Right cardiac atrium (tissue), 5 donors: ENCODE results near the gene GNA15. TPM values are rescaled to one million over a fixed set of nuclear protein-coding genes. Genes with fewer than 3 reads are reported as not detected.
A peak's percentile ranks its signal among the peaks of the same experiment; 100 is the strongest.
"Not testable (repeated sequence)": the region's sequence is repeated elsewhere in the genome, so short reads cannot be mapped to it uniquely, and the experiment has no call there.

Source experiments
- ATAC-seq, 2 donors: fragments of 200-7000 bp; cut with Tn5 transposase; one replicate each; pipeline versions ENCODE4 v1.8.0 to v1.9.1; 2020; ENCODE audit warnings: moderate library complexity in 2 of 2, mild to moderate bottlenecking in 1 of 2
- DNase-seq, 3 donors: peaks; one replicate each; pipeline ENCODE4 v3.0.0-alpha.2; 2020
- H3K27ac ChIP-seq: one replicate; pipeline ENCODE4 v1.5.1; 2013; ENCODE audit warnings: mild to moderate bottlenecking, low read length, control low read depth, moderate library complexity
- H3K27me3 ChIP-seq: one replicate; pipeline ENCODE4 v1.6.1; 2013; ENCODE audit not compliant: control insufficient read depth, insufficient read depth
- H3K4me1 ChIP-seq: one replicate; pipeline ENCODE4 v1.6.1; 2013; ENCODE audit warnings: low read length; ENCODE audit not compliant: control insufficient read depth, insufficient read depth
- H3K4me3 ChIP-seq: one replicate; pipeline ENCODE4 v1.5.1; 2013; ENCODE audit warnings: low read length, control low read depth
- H3K9me3 ChIP-seq: one replicate; pipeline ENCODE4 v1.6.1; 2013; ENCODE audit warnings: low read length; ENCODE audit not compliant: control insufficient read depth
- WGBS: extraction: QIAGEN DNeasy Blood & Tissue Kit; methylation state at CpG from one replicate; pipeline ENCODE4 v1.1.7; 2013; 5-methylcytosine and 5-hydroxymethylcytosine counted together
- intact Hi-C, 4 donors: fragments of 100-400 bp; cut with DNase I; formaldehyde crosslinking; loops; one replicate each; pipeline versions ENCODE4 v1.11.0 to v1.14.0; 2022 to 2023
- polyA plus RNA-seq: library from polyadenylated mRNA; stranded (reverse); fragments of 200-250 nt; gene quantifications from one replicate; pipeline ENCODE4 v1.2.3, GENCODE V29; 2013
- total RNA-seq, 4 donors: library from RNA; stranded (reverse); fragmentation: NEBNext Ultra II Directional; extraction: Animal tissue kit (Norgen Biotek cat#: 25700); gene quantifications; one replicate each; pipeline ENCODE4 v1.2.1, GENCODE V29; 2021
- donor health status: healthy with polysubstance abuse.
- donor health status: DM: no; HTN: yes; CAD: no.
- donor health status: DM: no; HTN: no; CAD: no.
- donor health status: DM: no; HTN: yes; CAD: no; lungs with severe emphysema.
- donor health status: DM: yes; HTN: yes; CAD: no.

The GNA15 gene
- total and polyA plus RNA-seq, 5 donors: 1.00 to 2.5 (median 1.8) TPM

- H3K9me3 ChIP-seq: no peaks in the 10 kb centered on the region
- peaks cover 6% of the 10 kb centered on the region for H3K4me1 ChIP-seq
- no peak for ATAC-seq
- H3K27ac ChIP-seq: no peak overlapping the region
- no peak overlapping the region for H3K4me3 ChIP-seq
- DNase-seq: peak in 2 of 3 donors; percentile 51 to 59
- no peaks in the 10 kb centered on the region for H3K27me3 ChIP-seq
- intact Hi-C loops: no loop called here
- WGBS: 88% methylated on average over 35 of the region's 35 CpGs
Observed at GRCh38 chr19:3188627-3189596, 53.1 kb downstream of the GNA15 start.

DNA sequence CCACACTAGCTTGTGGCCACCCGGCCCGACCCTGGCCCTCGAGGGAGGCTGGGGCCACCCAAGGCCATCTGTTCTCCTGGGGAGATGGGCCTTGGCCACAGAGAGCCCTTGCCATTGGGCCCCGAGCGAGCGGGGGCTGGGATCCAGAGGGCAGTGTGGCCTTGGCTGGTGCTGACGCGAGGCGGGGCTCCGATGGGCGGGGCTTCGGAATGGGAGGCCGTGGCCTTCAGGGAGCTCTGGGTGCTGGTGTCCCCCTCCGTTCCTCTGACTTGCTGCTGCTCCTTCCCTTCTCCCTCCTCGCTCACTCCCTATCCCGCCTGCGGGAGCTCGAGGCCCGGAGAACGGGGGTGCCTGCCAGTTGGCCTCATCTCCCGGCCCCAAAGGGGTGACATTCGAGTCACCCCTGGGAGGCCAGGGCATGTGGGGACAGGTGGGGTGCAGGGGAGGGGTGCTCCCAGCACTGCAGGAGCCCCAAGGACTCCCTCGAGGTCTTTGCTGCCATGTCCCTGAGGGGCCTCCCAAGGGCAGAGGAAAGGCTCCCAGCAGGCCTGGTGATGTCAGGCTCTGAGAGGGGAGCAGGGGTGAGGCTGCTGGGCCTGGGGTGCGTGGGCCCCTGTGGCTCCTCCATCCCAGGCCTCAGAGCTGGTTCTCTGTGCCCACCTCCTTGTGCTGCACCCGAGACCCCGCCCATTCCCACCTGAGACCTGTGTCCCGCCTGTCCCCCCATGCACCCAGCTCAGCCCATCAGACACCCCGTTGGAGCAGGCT is 54.1 kb downstream of the GNA15 start:
- peaks cover 6% of the 10 kb centered on the region for H3K4me1 ChIP-seq
- DNase-seq (peak in 2 of 3 donors; percentile 51 to 53), ATAC-seq (no peak)
- no peaks in the 10 kb centered on the region for H3K27me3 ChIP-seq
- WGBS: 88% methylated on average over 28 of the region's 28 CpGs
- H3K27ac ChIP-seq: no peak overlapping the region
- H3K4me3 ChIP-seq: no peak overlapping the region
- intact Hi-C loops: no loop called here
- no peaks in the 10 kb centered on the region for H3K9me3 ChIP-seq

DNA sequence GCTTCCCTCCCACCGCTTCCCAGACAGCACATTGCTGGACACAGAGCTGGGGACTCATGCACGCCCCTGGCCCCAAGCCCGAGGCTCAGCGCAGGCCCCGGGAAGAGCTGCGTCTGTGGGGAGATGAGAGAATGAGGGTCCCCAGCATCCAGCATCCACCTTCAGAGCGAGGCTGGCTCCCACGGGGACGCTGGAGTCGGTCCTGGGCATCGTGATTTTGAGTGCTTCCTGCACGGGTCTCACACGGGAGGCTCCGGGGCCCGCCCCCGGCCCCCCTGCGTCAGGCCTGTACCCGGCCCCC is 54.6 kb downstream of the GNA15 start:
- Histone ChIP-seq H3K4me1 (peaks cover 6% of the 10 kb centered on the region), H3K4me3 (no peak overlapping the region), H3K27ac (no peak overlapping the region), H3K27me3 (no peaks in the 10 kb centered on the region), H3K9me3 (no peaks in the 10 kb centered on the region)
- intact Hi-C loops: no loop called here
- ATAC-seq: no peak
- peak in 1 of 3 donors; percentile 41 for DNase-seq
- WGBS: 93% methylated on average over 18 of the region's 18 CpGs

- DNase-seq (peak in 2 of 3 donors; percentile 29 to 36), ATAC-seq (no peak)
- H3K27ac ChIP-seq: no peak overlapping the region
- no peaks in the 10 kb centered on the region for H3K9me3 ChIP-seq
- H3K4me1 ChIP-seq: peaks cover 6% of the 10 kb centered on the region
- 91% methylated on average over 46 of the region's 46 CpGs for WGBS
- no peak overlapping the region for H3K4me3 ChIP-seq
- no peaks in the 10 kb centered on the region for H3K27me3 ChIP-seq
- intact Hi-C loops: no loop called here
Observed at GRCh38 chr19:3190921-3191805, 55.3 kb downstream of the GNA15 start.

- ATAC-seq, H3K4me3 ChIP-seq, H3K27me3 ChIP-seq, intact Hi-C loops, H3K27ac ChIP-seq, H3K4me1 ChIP-seq, H3K9me3 ChIP-seq: not testable (repeated sequence)
- peak in 2 of 3 donors; percentile 11 to 29 for DNase-seq
- WGBS: 96% methylated on average over 12 of the region's 12 CpGs
Observed at GRCh38 chr19:3191806-3192104, 55.9 kb downstream of the GNA15 start.

GRCh38 chr19:3192228-3192635 is 56.4 kb downstream of the GNA15 start:
- Histone ChIP-seq H3K27ac (no peak overlapping the region), H3K9me3 (no peaks in the 10 kb centered on the region), H3K4me3 (no peak overlapping the region), H3K27me3 (no peaks in the 10 kb centered on the region), H3K4me1 (no peaks in the 10 kb centered on the region)
- ATAC-seq (no peak), DNase-seq (peak in 1 of 3 donors; percentile 39)
- intact Hi-C loops: no loop called here
- 96% methylated on average over 32 of the region's 32 CpGs for WGBS

GRCh38 chr19:3192684-3193083 is 56.9 kb downstream of the GNA15 start:
- no peaks in the 10 kb centered on the region for H3K27me3 ChIP-seq

GRCh38 chr19:3193256-3194105 is 57.6 kb downstream of the GNA15 start:
- intact Hi-C loops: no loop called here
- Histone ChIP-seq H3K9me3 (no peaks in the 10 kb centered on the region), H3K27ac (no peak overlapping the region), H3K4me1 (no peaks in the 10 kb centered on the region), H3K4me3 (no peak overlapping the region), H3K27me3 (no peaks in the 10 kb centered on the region)
- peak in 1 of 3 donors; percentile 45 for DNase-seq
- 87% methylated on average over 40 of the region's 40 CpGs for WGBS
- ATAC-seq: no peak

More at GRCh38 chr19:3192684-3193083, 56.9 kb downstream of the GNA15 start:
- H3K27ac ChIP-seq: no peak overlapping the region
- H3K4me1 ChIP-seq: no peaks in the 10 kb centered on the region
- intact Hi-C loops: no loop called here
- no peak overlapping the region for H3K4me3 ChIP-seq
- DNase-seq: peak in 1 of 3 donors; percentile 32
- no peak for ATAC-seq
- 96% methylated on average over 14 of the region's 14 CpGs for WGBS
- H3K9me3 ChIP-seq: no peaks in the 10 kb centered on the region

- no peaks in the 10 kb centered on the region for H3K27me3 ChIP-seq
- H3K27ac ChIP-seq: no peak overlapping the region
- ATAC-seq (no peak), DNase-seq (no peak)
- no peaks in the 10 kb centered on the region for H3K9me3 ChIP-seq
- H3K4me3 ChIP-seq: no peak overlapping the region
- intact Hi-C loops: no loop called here
- no peaks in the 10 kb centered on the region for H3K4me1 ChIP-seq
- 91% methylated on average over 17 of the region's 17 CpGs for WGBS
Observed at GRCh38 chr19:3194106-3195087, 58.6 kb downstream of the GNA15 start.
